NCI-H82 (cell line): Measurements from ENCODE around the gene GEMIN5.

Source experiments
- DNase-seq: peaks from one replicate; lab custom pipeline; 2025; lab: John Stamatoyannopoulos, UW

Gene GEMIN5

GRCh38 chr5:154849264-154849785 lies 88.7 kb downstream of the GEMIN5 start:
- no peak for DNase-seq

GRCh38 chr5:154844809-154845208 lies 93.2 kb downstream of the GEMIN5 start:
- no peak for DNase-seq

DNA sequence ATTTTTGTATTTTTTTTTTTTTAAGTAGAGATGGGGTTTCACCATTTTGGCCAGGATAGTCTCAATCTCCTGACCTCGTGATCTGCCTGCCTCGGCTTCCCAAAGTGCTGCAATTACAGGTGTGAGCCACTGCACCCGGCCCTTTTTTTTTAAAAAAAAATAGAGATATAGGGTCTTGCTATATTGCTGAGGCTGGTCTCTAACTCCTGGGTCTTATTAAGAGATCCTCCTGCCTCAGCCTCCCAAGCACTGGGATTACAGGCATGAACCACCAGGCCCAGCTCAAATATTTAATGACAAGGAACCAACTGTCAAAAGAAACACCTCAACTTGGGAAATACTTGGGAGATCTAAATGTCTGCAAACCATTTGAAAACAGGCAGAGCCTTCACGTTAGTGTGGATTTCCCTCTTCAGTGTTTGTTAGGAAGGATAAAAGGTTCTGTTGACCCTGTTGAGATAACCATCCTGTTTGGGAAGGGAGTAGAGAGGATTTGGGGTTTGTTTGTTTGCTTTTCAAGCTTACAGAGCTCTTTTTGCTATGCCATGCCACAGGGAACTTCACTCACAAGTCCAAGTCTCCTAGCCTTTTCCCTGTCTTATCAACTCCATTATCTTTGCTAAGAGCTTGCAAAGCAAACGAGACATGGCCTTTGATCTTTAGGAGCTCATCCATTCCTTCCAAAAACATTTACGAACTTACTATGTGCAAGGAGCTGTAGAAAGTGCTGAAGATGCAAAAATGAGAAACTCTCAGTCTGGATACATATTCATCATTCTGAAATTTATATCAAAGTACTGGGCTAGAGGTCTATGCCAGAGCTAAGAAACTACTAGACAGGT lies 95.1 kb downstream of the GEMIN5 start:
- DNase-seq: no peak

DNA sequence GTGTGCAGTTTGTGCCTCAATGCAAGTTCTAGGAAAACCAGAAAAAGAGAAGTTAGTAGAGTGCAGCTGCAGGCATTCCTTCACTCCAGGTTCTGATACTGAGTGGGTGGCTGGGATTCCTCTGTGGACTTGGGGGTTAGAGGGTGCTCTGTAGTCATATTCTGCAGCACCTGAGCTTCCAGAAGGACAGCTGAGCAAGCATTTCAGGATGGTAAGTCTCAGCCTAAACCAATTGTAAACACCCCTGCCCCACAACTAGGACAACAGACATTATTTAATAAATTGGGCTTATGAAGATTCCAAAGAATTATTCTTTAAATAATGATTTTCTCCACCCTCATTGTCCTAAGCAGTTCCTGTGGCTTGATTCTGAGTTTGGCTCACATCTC lies 96.7 kb downstream of the GEMIN5 start:
- DNase-seq: no peak

DNA sequence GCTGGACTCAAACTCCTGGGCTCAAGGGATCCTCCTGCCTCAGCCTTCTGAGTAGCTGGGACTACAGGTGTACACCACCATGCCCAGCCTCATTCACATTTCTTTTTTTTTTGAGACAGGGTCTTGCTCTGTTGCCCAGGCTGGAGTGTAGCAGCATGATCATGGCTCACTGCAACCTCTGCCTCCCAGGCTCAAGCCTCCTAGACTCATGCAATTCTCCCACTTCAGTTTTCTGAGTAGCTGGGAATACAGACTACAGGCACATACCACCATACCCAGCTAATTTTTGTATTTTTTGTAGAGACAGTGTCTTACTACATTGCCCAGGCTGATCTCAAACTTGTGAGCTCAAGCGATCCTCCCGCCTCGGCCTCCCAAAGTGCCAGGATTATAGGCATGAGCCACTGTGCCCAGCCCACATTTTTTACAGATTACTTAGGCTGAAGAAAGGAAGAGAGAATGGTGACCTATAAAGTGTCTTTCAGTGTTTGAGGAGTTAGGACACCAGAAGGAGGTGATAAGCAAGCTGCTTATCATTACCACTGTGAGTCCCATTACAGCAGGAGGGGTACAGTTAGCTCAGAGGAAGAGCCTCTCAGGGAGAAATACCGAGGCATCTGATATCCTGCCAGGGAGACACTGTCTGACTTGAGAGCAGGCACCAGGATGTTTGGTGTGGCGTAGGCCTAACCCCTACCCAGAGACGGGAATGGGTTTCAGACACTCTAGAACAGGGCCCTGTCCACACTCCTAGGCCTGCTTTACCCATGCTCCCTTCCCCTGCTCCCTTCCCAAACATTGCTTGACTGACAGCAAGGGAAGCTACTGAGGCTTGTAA lies 97.4 kb downstream of the GEMIN5 start:
- no peak for DNase-seq
